Brain pericyte (primary cell): ENCODE measurements around the gene OR5B17.
A peak's percentile ranks its signal among the peaks of the same experiment; 100 is the strongest.
"Not testable (repeated sequence)": the region's sequence is repeated elsewhere in the genome, so short reads cannot be mapped to it uniquely, and the experiment has no call there.

ENCODE experiments used
- DNase-seq: peaks from one replicate; pipeline ENCODE4 v3.0.0-alpha.2; 2012; ENCODE audit warnings: low read depth, low spot score

OR5B17 gene

DNA sequence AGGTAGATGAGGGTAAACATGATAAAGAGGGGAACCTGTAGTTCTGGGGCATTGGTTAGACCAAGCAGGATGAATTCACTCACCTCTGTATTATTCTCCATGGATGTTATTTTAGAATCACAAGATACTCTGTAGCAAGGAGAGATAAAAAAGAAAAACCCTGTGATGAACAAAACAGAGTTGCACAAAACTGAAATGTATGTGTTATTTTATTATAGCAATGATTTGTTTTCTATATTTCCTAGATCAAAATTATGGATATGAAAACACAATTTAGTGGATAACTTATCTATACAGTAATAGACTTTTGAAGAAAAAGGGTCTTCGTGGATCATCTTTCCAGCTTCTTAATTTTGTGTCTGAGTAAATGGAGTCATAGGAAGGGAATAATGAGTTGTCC, at the start of gene OR5B17:
OR5B17 (minus strand) TSS at position 101 of the 400 bp plus-strand sequence; CDS start at position 101, 0 bp downstream.
- DNase-seq, result no peak

DNA sequence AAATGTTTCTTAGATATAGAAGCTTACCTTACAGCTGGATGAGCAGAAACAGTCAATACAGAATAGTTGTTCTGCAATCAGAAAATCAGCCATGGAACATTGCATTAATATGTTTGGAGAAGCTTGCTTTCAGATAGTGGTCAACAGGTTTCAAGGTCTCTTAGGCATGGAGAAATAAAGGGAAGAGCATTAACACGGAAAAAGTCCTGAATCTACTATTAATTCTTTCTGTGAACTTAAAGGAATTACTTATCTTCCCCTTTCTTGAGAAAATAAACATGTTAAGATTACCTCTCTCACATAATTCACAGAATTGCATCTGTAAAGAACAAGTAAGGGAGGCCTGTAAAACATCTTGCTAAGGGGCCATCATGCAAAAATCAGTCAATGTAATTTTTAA, 47.9 kb upstream of the OR5B17 start, which contains the start of gene OR5B3:
OR5B3 (minus strand) TSS at position 101 of the 400 bp plus-strand sequence. CDS start 3,465 bp downstream, outside the sequence.
- no peak for DNase-seq

DNA sequence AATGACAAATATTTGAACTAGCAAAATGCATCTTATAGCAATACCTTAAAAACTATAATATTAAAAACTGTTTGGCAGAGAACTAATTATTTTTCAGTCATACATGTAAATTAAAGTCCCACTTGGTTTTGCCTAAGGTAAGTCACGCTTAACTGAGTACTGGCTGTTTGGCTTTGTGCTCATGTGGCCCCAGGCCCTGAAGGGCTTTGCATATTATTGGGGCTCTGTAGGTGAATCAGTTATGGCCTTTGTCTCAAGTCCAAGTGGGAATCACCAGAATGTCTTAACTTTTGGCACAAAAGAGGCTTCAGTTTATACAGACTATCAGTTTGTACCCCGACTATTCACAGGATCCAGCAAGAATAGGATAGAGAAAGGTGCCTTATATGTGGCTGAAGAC, 40.8 kb upstream of the OR5B17 start:
- not testable (repeated sequence) for DNase-seq

DNA sequence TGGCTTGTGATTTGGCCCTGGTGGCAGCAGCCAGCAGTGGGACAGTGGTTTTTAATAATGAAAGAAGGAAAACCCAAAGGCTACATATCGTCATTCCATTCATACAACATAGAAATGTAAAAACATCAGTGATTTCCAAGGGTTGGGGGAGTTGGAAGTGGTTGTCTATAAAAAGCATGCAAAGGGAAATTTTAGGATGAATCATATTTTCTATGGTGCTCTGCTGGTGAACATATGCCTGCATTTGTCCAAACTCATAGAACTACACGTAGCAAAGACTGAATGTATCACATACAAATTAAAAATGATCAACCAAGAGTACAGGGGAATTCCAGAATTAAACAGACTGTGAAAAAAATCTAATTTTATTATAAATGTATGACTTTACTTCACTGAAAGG, 36.7 kb upstream of the OR5B17 start:
- DNase-seq, result no peak

DNA sequence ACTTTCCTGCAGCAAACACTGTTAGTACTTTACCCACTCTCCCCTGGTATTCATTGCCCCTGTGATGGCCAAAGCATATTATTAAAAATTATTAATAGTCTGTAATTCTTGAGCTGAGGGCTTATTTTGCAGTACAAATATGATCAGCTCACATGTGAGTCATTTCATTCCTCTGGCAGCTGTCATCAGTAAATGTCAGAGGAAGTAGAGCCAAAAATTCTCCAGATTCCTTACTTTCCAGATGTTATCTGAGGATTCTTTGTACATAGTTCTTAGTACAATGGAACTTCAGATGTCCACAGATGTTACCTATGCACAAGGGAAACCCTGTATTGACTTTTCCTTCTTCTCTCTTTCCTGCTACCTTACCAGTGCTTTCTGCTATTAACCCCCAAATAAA, 35.3 kb upstream of the OR5B17 start:
- no peak for DNase-seq

DNA sequence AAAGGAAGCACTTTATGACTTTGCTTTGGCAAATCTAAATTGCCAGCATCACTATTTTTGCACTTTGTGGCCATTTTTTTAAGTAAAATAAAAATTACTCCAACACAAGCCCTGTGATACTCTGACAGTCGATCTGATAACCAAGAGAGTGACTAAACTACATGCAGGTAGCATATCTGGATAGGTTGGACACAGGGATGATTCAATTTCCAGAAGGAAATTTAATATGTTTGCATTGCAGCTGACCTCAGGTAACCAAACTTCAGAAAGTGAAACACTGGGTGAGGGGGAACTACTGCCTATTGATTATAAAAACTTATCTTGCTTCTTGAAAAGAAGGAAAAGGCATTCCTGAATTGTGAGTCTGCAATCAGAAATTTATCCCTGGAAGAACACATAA, 33.9 kb upstream of the OR5B17 start:
- DNase-seq, result no peak

DNA sequence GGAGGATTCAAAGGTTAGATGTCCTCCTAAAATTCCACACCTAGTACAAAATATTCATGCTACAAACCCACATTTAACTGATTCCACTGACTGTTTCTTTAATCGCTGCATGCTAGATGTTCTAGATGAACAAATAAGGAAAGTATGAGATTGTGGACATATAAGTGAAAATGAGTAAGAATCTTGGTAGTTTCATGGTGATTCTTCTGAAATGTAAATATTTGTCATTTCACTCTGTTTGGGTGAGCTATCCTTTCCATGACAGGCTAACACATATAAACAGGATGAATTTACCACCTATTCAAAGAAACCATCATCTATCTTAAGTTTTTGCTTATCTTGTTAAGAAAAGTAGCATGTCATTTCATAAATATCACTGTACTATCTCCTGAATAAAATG, 33.0 kb upstream of the OR5B17 start:
- no peak for DNase-seq

DNA sequence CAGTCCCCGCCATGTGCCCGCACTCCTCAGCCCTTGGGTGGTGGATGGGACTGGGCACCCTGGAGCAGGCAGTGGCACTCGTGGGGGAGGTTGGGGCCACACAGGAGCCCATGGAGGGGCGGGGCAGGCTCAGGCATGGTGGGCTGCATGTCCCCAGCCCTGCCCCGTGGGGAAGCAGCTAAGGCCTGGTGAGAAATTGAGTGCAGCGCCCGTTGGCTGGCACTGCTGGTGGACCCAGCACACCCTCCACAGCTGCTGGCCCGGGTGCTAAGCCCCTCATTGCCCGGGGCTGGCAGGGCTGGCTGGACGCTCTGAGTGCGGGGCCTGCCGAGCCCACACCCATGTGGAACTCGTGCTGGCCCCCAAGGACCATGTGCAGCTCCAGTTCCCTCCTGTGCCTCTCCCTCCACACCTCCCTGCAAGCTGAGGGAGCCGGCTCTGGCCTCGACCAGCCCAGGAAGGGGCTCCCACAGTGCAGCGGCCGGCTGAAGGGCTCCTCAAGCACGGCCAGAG, 31.7 kb upstream of the OR5B17 start:
- no peak for DNase-seq

DNA sequence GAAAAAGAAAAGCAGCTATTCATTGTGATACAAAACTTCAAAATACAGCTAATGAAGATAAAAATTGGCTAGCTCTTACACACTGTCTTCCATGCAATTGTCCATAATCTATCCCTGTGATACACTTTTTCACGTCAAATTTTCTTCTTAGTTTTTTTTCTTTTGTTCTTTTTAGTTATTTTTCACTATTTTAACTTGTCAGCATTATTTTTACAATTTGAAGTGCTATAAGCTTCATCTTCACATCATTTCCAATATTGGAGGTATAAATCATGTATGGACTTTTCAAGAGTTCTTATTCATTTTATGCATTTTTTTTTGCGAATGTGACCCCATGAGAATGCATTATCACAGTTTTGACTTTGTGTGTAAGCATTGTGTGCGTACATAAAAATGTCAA, 4.1 kb downstream of the OR5B17 start:
- DNase-seq, result no peak

DNA sequence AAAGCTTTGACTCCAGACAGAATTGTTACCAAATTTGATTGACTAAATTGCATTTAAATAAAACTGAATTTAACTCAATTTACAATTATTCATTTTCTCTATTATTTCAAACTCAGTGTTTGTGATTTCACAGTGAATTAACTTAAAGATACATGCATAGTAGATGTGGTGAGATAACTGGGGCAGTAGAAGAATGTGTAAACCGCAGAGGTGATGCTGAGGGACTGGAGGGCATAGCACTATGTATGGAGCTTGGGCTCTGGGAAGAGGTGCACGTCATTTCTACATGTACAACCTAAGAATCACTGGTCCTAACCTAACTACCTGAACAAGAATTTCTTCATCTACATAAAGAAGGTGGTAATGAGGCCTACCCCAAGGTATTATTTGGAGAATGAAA, 13.7 kb downstream of the OR5B17 start:
- DNase-seq, result no peak

DNA sequence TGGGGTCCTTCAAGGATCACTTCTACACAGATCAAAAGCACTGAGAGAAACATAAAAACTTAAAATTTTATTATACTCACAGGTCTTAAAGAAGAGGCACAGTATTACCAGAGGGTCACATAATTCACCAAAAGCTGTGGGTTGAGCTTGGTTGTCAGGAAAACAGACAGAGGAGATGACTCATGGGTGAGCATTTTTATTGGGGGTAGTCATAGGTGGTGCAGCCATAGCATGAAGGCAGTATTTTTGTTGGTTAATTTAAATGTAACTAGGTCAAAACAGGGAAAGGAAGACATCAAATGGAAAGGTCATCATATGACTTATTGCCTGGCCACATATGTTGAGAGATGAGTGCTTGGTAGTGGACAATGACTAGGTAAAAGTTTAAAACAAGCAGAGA, 24.2 kb downstream of the OR5B17 start:
- peak; percentile 8 for DNase-seq

DNA sequence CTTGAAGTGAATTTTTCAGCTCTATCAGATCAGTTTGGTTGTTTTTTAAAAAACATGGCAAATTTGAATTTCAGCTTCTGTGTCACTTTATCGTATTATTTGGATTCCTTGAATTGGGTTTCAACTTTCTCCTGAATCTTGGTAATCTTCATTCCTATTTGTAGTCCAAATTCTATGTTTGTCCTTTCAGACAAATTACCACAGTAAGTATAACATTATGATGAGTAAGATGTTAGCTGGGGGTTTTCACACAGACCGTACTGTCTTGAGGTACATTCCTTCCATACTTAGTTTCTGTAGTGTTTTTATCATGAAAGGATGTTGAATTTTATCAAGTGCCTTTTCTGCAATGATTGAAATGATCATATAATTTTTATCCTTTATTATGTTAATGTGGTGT, 28.0 kb downstream of the OR5B17 start:
- DNase-seq, result no peak

DNA sequence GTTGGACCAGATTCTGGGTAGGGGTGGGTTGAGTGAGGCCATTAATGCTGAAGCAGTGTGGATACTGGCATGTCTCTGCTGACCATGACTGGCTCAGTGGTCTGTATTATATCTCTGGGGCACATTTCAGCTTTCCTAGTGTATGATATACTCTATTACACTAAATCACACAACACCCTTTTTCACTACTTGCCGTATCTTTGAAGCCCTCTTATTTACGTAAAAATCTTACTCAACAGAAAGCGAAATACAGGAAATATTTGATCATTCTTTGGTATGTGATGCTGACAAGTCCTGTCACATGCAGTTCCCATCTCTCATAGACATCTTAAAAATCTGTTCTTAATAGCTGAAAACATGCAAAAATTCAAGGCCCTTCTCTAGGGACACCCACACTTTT, 40.3 kb downstream of the OR5B17 start:
- DNase-seq, result no peak

DNA sequence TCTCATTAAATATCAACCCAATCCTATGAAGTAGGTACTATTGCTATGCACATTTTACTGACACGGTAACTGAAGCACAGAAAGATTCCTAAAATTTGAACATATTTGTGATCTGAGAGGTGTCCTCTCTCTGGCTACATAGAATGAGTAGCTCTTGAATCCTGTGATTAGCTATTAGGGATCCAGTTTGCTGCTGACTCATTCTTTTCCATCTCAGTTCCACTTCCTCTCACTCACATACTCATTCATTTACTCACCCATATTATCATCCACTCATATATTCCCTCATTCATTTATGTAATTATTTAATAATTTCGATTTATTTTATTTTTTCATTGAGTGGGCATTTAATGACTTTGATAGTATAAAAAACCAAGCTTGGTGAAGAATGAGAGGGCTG, 42.7 kb downstream of the OR5B17 start:
- no peak for DNase-seq
